GM12892 (cell line): ENCODE data around the gene BOLA1.

Experiments used
- DNase-seq: peaks from one replicate; pipeline ENCODE4 v3.0.0; 2011; ENCODE audit not compliant: insufficient read length
- FAIRE-seq: peaks from 2 replicates; lab custom pipeline; 2011; peaks lifted over from hg19 to GRCh38; lab: Jason Lieb, UNC
- POLR2A ChIP-seq: IDR thresholded peaks from 2 replicates; pipeline ENCODE4 v1.6.1; 2011; ENCODE audit warnings: low read depth, low read length, control low read depth
- POLR2AphosphoS5 ChIP-seq: IDR thresholded peaks from 2 replicates; pipeline ENCODE4 v1.6.1; 2011; ENCODE audit warnings: low read depth, low read length, control low read depth
- TAF1 ChIP-seq: IDR thresholded peaks from 2 replicates; pipeline ENCODE4 v1.6.1; 2011; ENCODE audit warnings: low read depth, mild to moderate bottlenecking, control low read depth, low read length, borderline replicate concordance

Gene BOLA1

DNA sequence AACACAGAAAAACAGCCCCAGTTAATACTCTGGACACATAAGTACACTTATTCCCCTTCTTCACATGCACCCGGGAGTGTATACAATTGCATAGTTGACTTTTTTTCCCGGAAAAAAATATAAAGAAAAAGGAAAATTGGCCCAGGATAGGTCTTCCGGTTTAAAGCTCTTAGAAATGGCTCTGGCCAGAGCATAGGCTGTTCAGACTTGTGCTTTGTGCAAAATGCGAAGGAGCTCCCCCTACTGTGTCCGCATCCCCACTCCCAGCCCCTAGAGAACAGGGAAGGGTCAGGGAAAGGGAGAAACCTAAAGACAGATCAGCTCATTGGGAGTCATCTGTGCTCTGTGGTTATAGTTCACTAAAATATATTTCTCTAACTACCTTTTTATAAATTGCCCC, 42.8 kb downstream of the BOLA1 start:
- FAIRE-seq (no peak), DNase-seq (no peak)
- TF ChIP-seq POLR2AphosphoS5 (no peak), POLR2A (no peak), TAF1 (no peak)

- DNase-seq, result no peak
- FAIRE-seq, result no peak
- TF ChIP-seq POLR2A (no peak), TAF1 (no peak)
These were observed 43.5 kb downstream of the BOLA1 start for GRCh38 chr1:149942885-149943284.

DNA sequence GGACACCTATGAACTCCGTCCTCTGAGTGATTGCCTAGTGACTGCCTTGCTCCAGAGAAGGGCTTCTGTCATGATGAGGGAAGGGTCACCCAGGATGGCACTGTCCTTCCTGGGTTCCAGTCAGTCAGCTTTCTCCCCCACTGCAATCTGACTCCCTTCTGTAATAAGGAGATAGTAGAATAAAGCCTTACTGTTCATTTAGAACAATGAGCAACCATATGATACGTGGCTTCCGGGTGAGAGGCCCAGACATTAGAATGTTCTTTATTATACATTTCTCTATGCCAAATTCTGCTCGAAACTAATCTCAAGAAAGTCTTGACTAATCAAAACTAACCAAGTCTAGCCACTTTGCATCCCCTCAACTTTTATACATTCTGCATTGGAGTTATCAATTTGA, 45.8 kb downstream of the BOLA1 start:
- no peak for FAIRE-seq
- TF ChIP-seq TAF1 (no peak), POLR2AphosphoS5 (no peak), POLR2A (no peak)

GRCh38 chr1:149949911-149950310, 50.5 kb downstream of the BOLA1 start:
- FAIRE-seq, result no peak
- DNase-seq, result no peak
- TF ChIP-seq POLR2A (no peak), POLR2AphosphoS5 (no peak), TAF1 (no peak)

More for the DNA sequence above, 45.8 kb downstream of the BOLA1 start:
- DNase-seq, result no peak
